Glomerular visceral epithelial cell (primary cell): ENCODE measurements around the gene MLPH.

Experiments
- DNase-seq: peaks from one replicate; pipeline ENCODE4 v3.0.0-alpha.2; 2016; ENCODE audit errors: extremely low spot score

Gene MLPH

GRCh38 chr2:237568121-237568660 is 81.1 kb downstream of the MLPH start:
- no peak for DNase-seq

- no peak for DNase-seq
Measured at GRCh38 chr2:237569041-237569440, 82.0 kb downstream of the MLPH start.

- DNase-seq = no peak
Measured at GRCh38 chr2:237569896-237570295, 82.8 kb downstream of the MLPH start.

- no peak for DNase-seq
Measured at GRCh38 chr2:237570776-237571335, 83.8 kb downstream of the MLPH start.

- DNase-seq = no peak
Measured at GRCh38 chr2:237571551-237571950, 84.5 kb downstream of the MLPH start.

GRCh38 chr2:237572021-237572741 is 85.1 kb downstream of the MLPH start:
- DNase-seq = peak; percentile 92

GRCh38 chr2:237572742-237573101 is 85.7 kb downstream of the MLPH start:
- no peak for DNase-seq

- no peak for DNase-seq
Measured at GRCh38 chr2:237573721-237574415, 86.8 kb downstream of the MLPH start.

- no peak for DNase-seq
Measured at GRCh38 chr2:237574467-237574866, 87.4 kb downstream of the MLPH start.

GRCh38 chr2:237574894-237575868 is 88.1 kb downstream of the MLPH start:
- DNase-seq = no peak

- DNase-seq = no peak
Measured at GRCh38 chr2:237575869-237576862, 89.1 kb downstream of the MLPH start.

GRCh38 chr2:237576974-237577373 is 89.9 kb downstream of the MLPH start:
- no peak for DNase-seq

GRCh38 chr2:237577458-237577857 is 90.4 kb downstream of the MLPH start:
- DNase-seq = no peak

- DNase-seq = no peak
Measured at GRCh38 chr2:237577956-237578870, 91.2 kb downstream of the MLPH start.

GRCh38 chr2:237581326-237581725 is 94.3 kb downstream of the MLPH start:
- DNase-seq = no peak

- DNase-seq = peak; percentile 51
Measured at GRCh38 chr2:237581751-237582746, 95.0 kb downstream of the MLPH start.

GRCh38 chr2:237583385-237584295 is 96.6 kb downstream of the MLPH start:
- no peak for DNase-seq
